Fibroblast of skin of left quadriceps (primary cell): ENCODE data around the gene OPN1MW2.
"Not testable (repeated sequence)": the region's sequence is repeated elsewhere in the genome, so short reads cannot be mapped to it uniquely, and the experiment has no call there.

ENCODE experiments used
- DNase-seq, 2 experiments: peaks; one replicate each; pipeline ENCODE4 v3.0.0-alpha.2; 2013; ENCODE audit warnings: low read depth in 2 of 2

OPN1MW2 gene

GRCh38 chrX:154219456-154219855 lies at the start of gene OPN1MW2:
Gene OPN1MW2, plus strand, starts transcription at chrX:154219756. Its CDS starts 60 bp downstream, at chrX:154219816.
- DNase-seq = not testable (repeated sequence)

GRCh38 chrX:154172535-154172943 lies 47.0 kb upstream of the OPN1MW2 start:
- not testable (repeated sequence) for DNase-seq

- not testable (repeated sequence) for DNase-seq
Observed at GRCh38 chrX:154174356-154174755, 45.2 kb upstream of the OPN1MW2 start.

- DNase-seq = not testable (repeated sequence)
Observed at GRCh38 chrX:154182296-154182695, 37.3 kb upstream of the OPN1MW2 start, which contains the start of gene OPN1MW. Gene OPN1MW, plus strand, starts transcription at chrX:154182596. Its CDS starts 82 bp downstream, at chrX:154182678.

- not testable (repeated sequence) for DNase-seq
Observed at GRCh38 chrX:154183794-154184193, 35.8 kb upstream of the OPN1MW2 start.

GRCh38 chrX:154192846-154193245 lies 26.7 kb upstream of the OPN1MW2 start:
- DNase-seq = not testable (repeated sequence)

GRCh38 chrX:154194316-154194715 lies 25.2 kb upstream of the OPN1MW2 start:
- DNase-seq = not testable (repeated sequence)

- DNase-seq = not testable (repeated sequence)
Observed at GRCh38 chrX:154196466-154196865, 23.1 kb upstream of the OPN1MW2 start.

GRCh38 chrX:154209670-154210418 lies 9.7 kb upstream of the OPN1MW2 start:
- not testable (repeated sequence) for DNase-seq

GRCh38 chrX:154211057-154211456 lies 8.5 kb upstream of the OPN1MW2 start:
- not testable (repeated sequence) for DNase-seq

GRCh38 chrX:154211499-154211898 lies 8.1 kb upstream of the OPN1MW2 start:
- not testable (repeated sequence) for DNase-seq

- not testable (repeated sequence) for DNase-seq
Observed at GRCh38 chrX:154225292-154225691, 5.7 kb downstream of the OPN1MW2 start.

GRCh38 chrX:154226706-154227105 lies 7.2 kb downstream of the OPN1MW2 start:
- not testable (repeated sequence) for DNase-seq

- not testable (repeated sequence) for DNase-seq
Observed at GRCh38 chrX:154231443-154231842, 11.9 kb downstream of the OPN1MW2 start.

GRCh38 chrX:154233620-154234019 lies 14.1 kb downstream of the OPN1MW2 start:
- DNase-seq = not testable (repeated sequence)

GRCh38 chrX:154238939-154239559 lies 19.5 kb downstream of the OPN1MW2 start:
- DNase-seq = not testable (repeated sequence)

- not testable (repeated sequence) for DNase-seq
Observed at GRCh38 chrX:154239982-154240503, 20.5 kb downstream of the OPN1MW2 start.

- DNase-seq = not testable (repeated sequence)
Observed at GRCh38 chrX:154247377-154248045, 28.0 kb downstream of the OPN1MW2 start.

- not testable (repeated sequence) for DNase-seq
Observed at GRCh38 chrX:154248076-154248475, 28.5 kb downstream of the OPN1MW2 start.

- DNase-seq = not testable (repeated sequence)
Observed at GRCh38 chrX:154257282-154257681, 37.7 kb downstream of the OPN1MW2 start, which contains the start of gene OPN1MW3. Gene OPN1MW3, plus strand, starts transcription at chrX:154257582. Its CDS starts 38 bp downstream, at chrX:154257620.

GRCh38 chrX:154258711-154259110 lies 39.2 kb downstream of the OPN1MW2 start:
- not testable (repeated sequence) for DNase-seq

GRCh38 chrX:154263072-154263471 lies 43.5 kb downstream of the OPN1MW2 start:
- DNase-seq = not testable (repeated sequence)
